Inferior parietal cortex (tissue), 1 donor: ENCODE data around the gene SLC24A4.

Source experiments
- DNase-seq: peaks from one replicate; pipeline ENCODE4 v3.0.0-alpha.2; 2016; ENCODE audit errors: extremely low spot score

The SLC24A4 gene

GRCh38 chr14:92458136-92459029 is 135.4 kb downstream of the SLC24A4 start:
- no peak for DNase-seq

- no peak for DNase-seq
Observed at GRCh38 chr14:92459030-92459949, 136.3 kb downstream of the SLC24A4 start.

GRCh38 chr14:92459950-92460421 is 137.0 kb downstream of the SLC24A4 start:
- no peak for DNase-seq

GRCh38 chr14:92460541-92460915 is 137.6 kb downstream of the SLC24A4 start:
- DNase-seq: no peak

- no peak for DNase-seq
Observed at GRCh38 chr14:92460916-92461579, 138.1 kb downstream of the SLC24A4 start.

- DNase-seq: no peak
Observed at GRCh38 chr14:92461891-92462290, 138.9 kb downstream of the SLC24A4 start.

- DNase-seq: no peak
Observed at GRCh38 chr14:92462568-92462967, 139.6 kb downstream of the SLC24A4 start.

- no peak for DNase-seq
Observed at GRCh38 chr14:92463141-92463540, 140.2 kb downstream of the SLC24A4 start.

- DNase-seq: no peak
Observed at GRCh38 chr14:92464156-92464555, 141.2 kb downstream of the SLC24A4 start.

- DNase-seq: no peak
Observed at GRCh38 chr14:92464716-92465115, 141.8 kb downstream of the SLC24A4 start.

- no peak for DNase-seq
Observed at GRCh38 chr14:92465353-92466055, 142.5 kb downstream of the SLC24A4 start.

GRCh38 chr14:92466059-92466458 is 143.1 kb downstream of the SLC24A4 start:
- DNase-seq: no peak

GRCh38 chr14:92469515-92469914 is 146.6 kb downstream of the SLC24A4 start:
- DNase-seq: no peak

- DNase-seq: no peak
Observed at GRCh38 chr14:92470215-92470614, 147.2 kb downstream of the SLC24A4 start.

GRCh38 chr14:92470811-92471210 is 147.8 kb downstream of the SLC24A4 start:
- DNase-seq: no peak

GRCh38 chr14:92471919-92472318 is 149.0 kb downstream of the SLC24A4 start:
- no peak for DNase-seq

GRCh38 chr14:92472860-92473259 is 149.9 kb downstream of the SLC24A4 start:
- DNase-seq: no peak

GRCh38 chr14:92473261-92473968 is 150.4 kb downstream of the SLC24A4 start:
- DNase-seq: no peak

- DNase-seq: no peak
Observed at GRCh38 chr14:92473969-92474535, 151.1 kb downstream of the SLC24A4 start.

- no peak for DNase-seq
Observed at GRCh38 chr14:92475037-92475436, 152.1 kb downstream of the SLC24A4 start.
